Measurements from ENCODE around the gene KCNQ1.
A peak's percentile ranks its signal among the peaks of the same experiment; 100 is the strongest.

The KCNQ1 gene

GRCh38 chr11:2805388-2806056 lies 360.7 kb downstream of the KCNQ1 start:
- DNase-seq: no peak

GRCh38 chr11:2806351-2807024 lies 361.7 kb downstream of the KCNQ1 start:
- DNase-seq: no peak

GRCh38 chr11:2807025-2807681 lies 362.3 kb downstream of the KCNQ1 start:
- no peak for DNase-seq

- no peak for DNase-seq
These were observed 363.0 kb downstream of the KCNQ1 start for GRCh38 chr11:2807801-2808241.

GRCh38 chr11:2808850-2809846 lies 364.3 kb downstream of the KCNQ1 start:
- DNase-seq: no peak

GRCh38 chr11:2809854-2810253 lies 365.0 kb downstream of the KCNQ1 start:
- no peak for DNase-seq

- DNase-seq: no peak
These were observed 365.8 kb downstream of the KCNQ1 start for GRCh38 chr11:2810411-2811205.

GRCh38 chr11:2811206-2812091 lies 366.6 kb downstream of the KCNQ1 start:
- no peak for DNase-seq

GRCh38 chr11:2812371-2812991 lies 367.7 kb downstream of the KCNQ1 start:
- no peak for DNase-seq

GRCh38 chr11:2813141-2813908 lies 368.5 kb downstream of the KCNQ1 start:
- no peak for DNase-seq

GRCh38 chr11:2813968-2814367 lies 369.2 kb downstream of the KCNQ1 start:
- DNase-seq: no peak

- DNase-seq: no peak
These were observed 369.9 kb downstream of the KCNQ1 start for GRCh38 chr11:2814751-2815150.

- DNase-seq: no peak
These were observed 371.1 kb downstream of the KCNQ1 start for GRCh38 chr11:2815762-2816496.

- no peak for DNase-seq
These were observed 371.7 kb downstream of the KCNQ1 start for GRCh38 chr11:2816523-2816922.

- DNase-seq: peak; percentile 63
These were observed 372.2 kb downstream of the KCNQ1 start for GRCh38 chr11:2816941-2817421.

- DNase-seq: no peak
These were observed 372.6 kb downstream of the KCNQ1 start for GRCh38 chr11:2817431-2817830.

- DNase-seq: no peak
These were observed 373.2 kb downstream of the KCNQ1 start for GRCh38 chr11:2818021-2818420.

- DNase-seq: no peak
These were observed 373.7 kb downstream of the KCNQ1 start for GRCh38 chr11:2818503-2818902.

GRCh38 chr11:2819316-2819715 lies 374.5 kb downstream of the KCNQ1 start:
- no peak for DNase-seq
